22Rv1 (cell line): ENCODE results near the gene ME3.

ENCODE experiments used
- CTCF ChIP-seq: fragments of 450-650 bp; IDR thresholded peaks from 2 replicates; pipeline ENCODE4 v1.5.1; 2017; ENCODE audit warnings: mild to moderate bottlenecking
- ZFX ChIP-seq: fragments of 450-650 bp; IDR thresholded peaks from 2 replicates; pipeline ENCODE4 v1.6.1; 2017; ENCODE audit warnings: antibody characterized with exemption, borderline replicate concordance

- no peak for TF ChIP-seq CTCF
- no peak for TF ChIP-seq ZFX
Measured at GRCh38 chr11:86636275-86636674, 36.1 kb downstream of the ME3 start.
